ENCODE data around the gene S100P.

Gene S100P

DNA sequence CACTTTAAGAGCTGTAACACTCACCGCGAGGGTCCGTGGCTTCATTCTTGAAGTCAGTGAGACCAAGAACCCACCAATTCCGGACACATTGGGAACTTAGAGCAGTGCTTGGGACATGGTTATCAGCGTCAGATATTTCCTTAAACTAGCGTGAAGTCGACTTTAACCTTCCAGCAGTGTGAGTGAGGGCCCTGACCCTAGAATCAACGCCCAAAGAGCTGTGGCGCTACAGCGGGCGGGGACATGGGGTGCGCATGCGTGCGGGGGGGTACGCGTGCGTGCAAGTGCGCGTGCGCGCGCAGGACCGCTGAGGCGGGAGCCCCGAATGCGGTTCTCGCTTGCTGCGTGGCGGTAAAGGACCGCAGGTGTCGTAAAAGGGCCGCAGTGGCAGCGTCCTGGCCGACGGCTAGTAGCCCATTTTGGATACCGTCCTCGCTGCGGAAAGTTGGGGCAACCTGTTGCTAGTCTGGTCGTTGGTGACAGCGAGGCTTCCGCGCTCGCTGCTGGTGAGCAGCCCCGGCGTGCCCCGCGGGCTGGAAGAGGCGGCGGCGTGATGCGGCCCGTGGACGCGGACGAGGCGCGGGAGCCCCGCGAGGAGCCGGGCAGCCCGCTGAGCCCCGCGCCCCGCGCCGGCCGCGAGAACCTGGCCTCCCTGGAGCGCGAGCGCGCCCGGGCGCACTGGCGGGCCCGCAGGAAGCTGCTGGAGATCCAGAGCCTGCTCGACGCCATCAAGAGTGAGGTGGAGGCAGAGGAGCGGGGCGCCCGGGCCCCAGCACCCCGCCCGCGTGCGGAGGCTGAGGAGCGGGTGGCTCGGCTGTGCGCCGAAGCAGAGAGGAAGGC is 19.8 kb upstream of the S100P start:
- DNase-seq, result peak; percentile 97

DNA sequence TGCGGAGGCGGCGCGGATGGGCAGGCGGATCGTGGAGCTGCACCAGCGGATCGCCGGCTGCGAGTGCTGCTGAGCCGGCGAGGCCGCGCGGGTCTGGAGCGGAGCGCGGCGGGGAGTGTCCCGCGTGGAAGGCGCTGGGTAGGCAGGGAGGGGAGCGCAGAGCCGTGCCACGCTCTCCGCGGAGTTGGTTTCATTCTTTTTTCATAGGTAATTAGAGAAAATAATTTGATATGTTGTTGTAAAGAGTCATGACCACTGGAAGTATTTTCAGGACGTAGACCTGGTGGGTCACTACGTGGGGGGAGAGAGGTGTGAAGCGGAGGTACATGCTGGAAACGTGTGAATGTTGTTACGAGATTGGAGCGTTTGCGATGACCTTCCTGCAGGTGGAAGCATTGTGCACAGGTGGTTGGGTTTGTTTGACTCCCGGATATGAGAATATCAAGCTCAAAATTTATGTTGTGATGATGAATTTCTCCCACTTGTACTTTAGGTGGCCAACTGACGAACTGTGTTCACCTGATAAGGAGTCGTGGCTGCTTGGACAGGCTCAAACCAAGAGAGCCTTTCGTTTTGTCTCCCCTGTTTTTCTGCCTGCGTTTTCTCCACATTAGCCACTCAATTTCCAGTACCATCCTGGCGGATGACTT is 19.1 kb upstream of the S100P start:
- DNase-seq, result peak; percentile 71

DNA sequence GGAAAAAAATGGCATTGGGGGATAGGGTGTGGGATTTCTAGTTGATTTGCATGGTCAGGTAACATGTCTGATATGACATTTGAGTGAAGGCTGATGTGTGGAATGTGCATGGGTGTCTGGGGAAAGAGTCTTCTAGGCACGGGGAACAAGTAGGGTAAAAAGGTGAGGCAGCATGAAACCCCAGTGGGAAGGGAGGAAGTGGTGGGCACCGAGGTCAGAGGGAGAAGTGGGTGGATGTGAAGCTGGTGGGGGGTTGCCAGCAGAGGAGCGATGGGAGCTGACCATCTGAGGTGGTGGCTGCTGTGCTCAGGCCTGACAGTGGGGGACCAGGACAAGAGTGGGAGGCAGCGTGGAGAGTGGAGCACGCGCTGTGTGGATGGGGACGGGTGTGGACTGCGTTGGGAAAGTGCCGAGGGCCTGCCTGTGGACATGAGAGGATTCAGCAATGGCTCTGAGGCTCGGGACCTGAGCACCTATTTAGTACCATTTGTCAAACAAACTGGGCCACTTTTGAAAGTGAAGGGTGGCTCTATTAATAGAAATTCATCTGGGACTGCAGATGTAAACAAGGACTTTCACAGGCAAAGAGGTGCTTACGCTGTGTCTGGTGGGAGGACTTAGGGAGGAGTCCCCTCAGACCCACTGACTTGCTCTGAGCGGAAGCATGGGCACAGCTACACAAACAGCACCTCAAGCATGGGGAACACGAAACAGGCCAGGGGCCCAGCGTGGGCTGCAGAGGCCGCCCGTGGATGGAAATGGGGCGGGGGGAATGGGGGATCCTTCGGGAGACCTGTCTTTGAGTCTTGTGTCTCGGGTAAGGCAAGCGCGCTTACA is 16.7 kb upstream of the S100P start:
- DNase-seq, result no peak

DNA sequence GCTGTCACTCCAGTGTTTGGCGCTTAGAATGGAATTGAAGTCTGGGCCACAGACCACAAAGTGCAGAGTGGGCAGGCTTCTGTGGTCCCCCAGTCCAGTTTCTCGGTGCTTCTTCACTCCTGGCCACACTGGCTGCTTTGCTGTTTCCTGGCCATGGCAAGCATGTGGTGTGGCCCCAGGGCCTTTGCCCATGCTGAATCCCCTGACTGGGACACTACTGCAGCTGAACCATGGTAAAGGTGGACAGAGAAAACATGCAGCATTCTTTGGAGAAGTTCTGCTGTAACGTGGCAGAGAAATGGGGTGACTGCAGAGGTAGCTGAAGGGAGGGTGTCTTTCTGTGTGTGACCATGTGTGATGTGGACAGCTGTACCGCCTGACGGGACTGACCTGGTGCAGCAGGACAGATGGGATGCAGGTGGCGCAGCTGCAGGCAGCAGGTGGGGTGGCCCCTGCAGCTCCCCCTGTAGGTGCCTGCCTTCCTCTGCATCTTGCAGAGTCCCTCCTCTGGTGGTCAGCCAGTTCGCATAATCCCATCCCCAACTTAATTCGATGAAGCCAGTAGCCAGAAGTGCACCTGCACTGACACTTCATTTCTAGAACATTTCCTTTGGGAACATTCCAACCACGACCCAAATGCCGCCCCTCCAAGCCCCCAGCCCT is 13.2 kb upstream of the S100P start:
- no peak for DNase-seq

DNA sequence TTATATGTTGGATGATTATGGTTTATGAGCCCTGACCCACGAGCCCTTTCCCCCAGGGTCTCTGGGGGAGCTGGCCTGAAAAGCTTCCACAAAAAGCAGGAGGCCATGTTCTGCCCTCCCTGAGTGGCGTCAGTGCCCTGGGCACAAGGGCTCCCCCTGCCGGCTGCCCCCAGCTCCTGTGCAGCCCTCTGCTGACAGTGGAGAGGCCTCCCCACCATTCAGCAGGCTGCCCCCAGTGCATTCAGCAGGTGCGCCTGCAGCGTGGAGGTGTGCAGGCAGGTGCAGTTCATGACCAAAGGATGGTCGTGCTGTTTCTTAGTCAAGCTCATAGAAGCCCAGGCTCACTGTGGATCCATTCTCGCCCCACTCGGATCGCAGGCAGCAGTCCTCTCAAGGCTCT is 12.5 kb upstream of the S100P start:
- no peak for DNase-seq

DNA sequence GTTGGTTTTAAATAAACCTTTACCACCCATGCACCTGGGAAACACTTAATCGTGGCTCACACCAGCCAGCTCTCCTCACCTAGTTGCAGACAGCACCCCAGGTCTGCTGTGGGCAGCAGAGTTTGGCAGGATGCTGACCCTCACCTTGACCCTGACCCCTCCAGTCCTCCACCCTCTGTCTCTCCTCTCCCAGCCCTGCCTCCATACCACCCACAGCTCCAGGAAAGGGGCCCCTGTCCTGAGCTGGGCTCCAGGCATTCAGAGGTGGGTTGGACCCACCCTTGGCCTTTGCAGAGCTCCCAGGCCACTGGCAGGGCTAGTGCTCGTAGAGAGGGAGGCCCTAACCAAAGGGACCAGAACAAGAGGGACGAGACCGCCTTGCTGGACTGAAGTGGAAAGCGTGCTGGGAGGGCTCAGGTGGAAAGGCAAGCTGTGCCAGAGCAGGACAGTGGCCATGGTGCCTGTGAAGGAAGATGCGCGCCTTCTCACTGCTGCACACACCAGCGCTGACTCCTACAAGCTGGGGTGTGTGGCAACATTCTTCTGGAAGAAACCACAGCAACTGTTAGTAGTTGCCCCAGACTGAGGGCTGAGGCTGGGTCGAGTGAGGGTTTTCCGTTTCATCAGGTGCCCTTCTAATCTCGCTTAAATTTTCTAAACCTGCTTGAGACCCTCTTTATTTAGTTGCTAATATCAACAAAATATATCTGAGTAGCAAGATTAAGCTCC is 10.7 kb upstream of the S100P start:
- no peak for DNase-seq

DNA sequence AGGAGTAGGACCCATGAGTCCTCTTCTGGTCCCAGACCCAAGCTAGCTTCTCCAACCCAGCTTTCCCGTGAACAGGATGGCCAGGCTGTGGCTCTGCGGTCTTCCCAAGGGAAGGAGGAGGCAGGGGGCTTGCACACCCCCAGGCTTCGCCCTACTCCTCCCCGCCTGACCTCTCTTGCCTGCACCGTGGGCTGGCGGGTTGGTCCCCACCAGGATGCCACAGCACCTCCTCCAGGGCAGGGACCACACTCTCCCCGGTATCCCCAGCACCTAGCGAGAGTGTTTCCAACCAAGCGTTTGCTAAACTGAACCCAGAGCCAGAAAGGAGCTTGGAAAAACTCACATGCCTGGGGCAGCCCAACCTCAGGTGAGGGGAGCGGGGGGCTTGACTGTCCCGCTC is 9.0 kb upstream of the S100P start:
- DNase-seq, result no peak

DNA sequence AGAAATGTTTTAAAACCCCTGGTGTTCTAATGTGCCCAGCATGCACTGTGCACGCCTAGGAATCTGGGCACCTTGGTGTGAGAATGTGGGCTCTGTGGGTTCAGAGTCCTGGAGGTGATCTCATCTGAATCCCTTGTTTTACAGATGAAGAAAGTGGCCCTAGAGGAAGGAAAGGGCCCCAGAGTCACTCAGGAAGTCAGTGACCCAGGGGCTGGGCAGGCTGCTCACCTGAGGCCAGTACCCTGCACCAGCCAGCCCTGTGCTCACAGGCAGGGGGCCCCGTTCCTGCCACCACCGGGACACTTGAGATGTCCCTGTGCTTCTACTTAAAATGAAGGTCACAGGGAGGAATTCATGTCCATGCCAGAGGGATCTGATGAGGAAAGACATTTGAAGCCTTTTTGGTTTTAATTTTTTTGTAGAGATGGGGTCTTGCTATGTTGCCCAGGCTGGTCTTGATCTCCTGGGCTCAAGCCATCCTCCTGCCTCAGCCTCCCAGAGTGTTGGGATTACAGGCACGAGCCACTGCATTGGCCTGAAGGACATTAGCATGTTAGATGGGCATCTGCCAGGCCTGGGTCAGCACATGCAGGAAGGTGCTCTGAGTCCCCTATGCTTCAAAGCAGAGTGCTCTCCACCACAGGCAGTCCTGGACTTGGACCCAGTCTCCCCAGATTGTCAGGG is 7.4 kb upstream of the S100P start:
- no peak for DNase-seq

DNA sequence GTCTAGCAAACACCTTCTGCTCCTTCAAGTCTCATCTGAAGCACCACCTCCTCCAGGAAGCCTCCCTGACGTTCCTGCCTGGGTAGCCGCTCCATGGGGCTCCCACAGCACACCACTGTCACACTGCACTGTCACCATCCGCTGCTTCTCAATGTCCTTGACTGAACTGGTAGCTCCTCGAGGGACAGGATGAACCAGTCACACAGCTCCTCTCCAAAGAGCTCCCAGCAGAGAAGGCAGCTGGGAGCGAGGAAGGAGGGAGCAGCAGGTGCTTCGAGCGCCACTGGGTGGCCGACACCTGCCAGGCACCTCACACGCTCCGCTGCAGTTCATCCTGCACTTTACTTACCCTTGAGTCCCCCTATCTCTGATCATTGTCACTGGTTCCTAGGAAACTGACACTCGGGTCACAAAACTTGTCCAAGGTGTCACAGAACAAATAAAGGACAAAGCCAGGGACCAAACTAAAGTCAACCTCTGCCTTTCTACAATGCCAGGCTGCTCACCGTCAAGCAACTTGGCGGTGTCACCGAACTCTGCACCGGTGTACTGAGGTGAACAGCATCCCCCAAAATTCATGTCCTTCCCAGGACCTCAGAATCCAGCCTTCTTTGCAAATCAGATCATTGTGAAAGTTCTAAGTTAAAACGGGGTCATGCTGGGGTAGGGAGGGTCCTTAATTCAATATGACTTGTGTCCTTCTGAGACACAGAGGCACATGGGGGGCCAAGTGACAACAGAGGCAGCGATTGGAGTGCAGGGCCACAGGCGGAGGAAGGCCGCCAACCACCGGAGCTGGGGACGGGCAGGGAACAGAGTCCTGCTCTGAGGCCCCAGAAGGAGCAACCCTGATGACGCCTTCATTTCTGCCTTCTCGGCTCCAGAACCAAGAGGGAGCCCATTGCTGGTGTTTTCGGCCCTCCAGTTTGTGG is 5.5 kb upstream of the S100P start:
- no peak for DNase-seq

DNA sequence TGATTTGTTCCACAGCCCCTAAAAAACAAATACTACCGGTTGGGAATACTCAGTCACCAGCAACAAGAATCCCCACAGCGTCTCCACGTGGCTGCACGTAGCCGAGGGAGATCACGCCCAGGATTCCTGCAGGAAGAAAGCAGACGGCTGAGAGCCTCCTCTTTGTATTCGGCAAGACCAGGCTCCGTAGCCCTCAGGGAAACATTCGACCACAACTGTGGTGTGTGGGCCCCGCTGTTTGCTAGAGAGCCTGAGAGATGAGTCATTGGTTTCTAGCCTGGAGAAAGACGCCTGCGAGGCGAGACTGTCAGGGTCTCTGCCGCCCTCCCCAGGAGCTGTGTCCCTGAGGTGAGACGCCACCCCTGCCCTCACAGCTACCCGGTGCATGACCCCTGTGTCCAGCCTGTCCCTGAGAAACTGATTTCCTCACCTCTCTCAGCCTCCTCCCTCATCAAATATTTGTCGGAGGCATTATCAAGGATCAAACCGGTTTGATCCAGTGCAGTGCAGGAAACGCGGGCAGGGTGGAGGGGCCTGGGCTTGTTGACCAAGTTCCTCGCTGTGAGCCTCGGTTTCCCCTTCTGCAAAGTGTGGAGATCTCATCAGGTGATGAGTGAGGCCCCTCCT is 4.7 kb upstream of the S100P start:
- DNase-seq, result peak; percentile 55

DNA sequence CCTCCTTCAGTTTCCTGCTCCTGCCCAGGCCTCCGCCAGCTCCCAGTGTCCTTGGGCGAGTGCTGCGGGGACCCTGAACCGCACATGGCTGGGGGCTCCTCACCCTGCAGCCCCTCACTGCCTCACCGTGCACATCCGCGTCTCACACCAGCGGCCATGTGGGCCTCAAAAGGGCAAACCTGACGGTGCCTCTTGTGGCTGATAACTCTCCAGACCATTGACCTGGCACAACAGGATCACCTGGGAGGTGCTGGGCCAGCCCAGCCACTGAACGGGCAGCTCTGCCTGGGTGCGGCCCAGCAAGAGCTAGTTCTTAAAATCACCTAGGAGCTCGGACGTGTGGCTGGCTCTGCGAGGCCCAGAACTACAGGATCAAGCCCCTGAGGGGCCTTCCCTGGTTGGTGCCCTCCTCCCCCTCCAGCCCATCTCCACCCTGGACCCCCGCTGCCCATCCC is 4.1 kb upstream of the S100P start:
- DNase-seq, result no peak

DNA sequence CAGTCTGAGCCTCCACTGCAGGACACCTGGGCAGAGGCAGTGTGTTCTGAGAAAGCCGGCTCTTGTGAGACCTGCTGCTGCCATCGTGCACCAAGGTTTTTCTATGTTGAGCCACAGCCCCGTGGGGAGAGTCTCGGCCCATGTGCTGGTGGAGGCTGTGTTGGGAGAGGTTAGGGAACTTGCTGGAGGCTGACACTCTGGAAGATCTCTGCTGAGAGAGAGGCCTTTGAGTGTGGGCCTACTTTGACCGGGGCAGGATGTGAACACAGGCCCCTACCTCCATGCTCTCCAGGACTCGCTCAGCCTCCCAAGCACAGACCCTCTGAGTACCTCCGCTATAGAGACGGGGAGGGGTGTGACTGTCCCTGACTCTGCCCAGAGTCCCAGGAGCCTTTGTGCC is 1.3 kb upstream of the S100P start:
- DNase-seq, result no peak

DNA sequence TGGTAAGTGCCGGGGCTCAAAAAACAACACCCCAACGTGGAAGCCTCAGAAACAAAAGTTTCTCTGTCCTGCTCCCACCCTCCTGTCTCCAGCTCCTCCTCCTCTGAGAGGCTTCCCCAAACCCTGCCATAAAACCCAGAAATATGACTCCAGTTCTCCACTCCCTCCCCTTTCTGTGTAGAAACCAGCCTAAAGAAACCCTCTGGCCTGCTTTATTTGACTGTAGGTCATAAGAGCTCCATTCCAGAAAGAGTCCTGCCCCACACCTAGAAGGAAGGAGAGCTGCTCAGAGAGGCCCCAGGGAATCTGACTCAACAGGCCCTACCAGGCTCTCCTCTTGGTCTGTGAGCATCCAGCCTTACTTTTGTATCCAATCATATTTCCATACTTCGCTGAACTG is 872 bp upstream of the S100P start:
- no peak for DNase-seq

DNA sequence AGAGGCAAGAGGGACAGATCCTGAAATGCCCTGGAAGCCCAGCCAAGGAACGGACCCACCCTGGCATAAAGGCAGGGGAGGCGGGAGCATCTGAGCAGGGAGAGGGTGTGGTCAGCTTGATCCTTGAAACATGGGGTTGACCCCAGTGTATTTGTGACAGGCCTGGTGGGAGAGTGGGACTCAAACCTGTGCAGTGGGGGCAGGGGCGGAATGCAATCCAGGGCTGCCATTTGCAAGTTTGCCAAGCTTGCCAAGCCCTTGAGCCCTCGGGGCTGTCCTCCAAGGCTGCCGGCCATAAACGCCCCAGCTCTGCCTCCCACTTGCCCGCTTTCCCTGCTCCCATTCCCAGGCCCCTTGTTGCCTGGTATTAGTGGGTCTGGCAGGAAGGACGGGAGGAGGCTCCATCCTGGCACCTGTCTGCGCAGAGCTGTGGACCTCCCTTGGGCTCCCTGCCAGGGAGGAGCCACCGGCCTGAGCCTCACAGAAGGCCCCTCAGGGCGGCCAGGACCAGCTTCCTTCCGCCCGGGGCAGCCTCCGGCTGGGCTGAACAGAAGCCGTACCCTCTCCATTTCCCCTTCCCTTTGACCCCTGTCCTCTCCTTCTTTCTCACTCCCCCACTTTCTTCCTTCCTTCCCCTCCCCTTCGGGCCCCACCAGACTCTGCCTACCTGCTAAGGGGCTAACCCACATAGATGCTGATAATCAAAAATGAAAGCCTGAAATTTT is 661 bp downstream of the S100P start:
- no peak for DNase-seq

DNA sequence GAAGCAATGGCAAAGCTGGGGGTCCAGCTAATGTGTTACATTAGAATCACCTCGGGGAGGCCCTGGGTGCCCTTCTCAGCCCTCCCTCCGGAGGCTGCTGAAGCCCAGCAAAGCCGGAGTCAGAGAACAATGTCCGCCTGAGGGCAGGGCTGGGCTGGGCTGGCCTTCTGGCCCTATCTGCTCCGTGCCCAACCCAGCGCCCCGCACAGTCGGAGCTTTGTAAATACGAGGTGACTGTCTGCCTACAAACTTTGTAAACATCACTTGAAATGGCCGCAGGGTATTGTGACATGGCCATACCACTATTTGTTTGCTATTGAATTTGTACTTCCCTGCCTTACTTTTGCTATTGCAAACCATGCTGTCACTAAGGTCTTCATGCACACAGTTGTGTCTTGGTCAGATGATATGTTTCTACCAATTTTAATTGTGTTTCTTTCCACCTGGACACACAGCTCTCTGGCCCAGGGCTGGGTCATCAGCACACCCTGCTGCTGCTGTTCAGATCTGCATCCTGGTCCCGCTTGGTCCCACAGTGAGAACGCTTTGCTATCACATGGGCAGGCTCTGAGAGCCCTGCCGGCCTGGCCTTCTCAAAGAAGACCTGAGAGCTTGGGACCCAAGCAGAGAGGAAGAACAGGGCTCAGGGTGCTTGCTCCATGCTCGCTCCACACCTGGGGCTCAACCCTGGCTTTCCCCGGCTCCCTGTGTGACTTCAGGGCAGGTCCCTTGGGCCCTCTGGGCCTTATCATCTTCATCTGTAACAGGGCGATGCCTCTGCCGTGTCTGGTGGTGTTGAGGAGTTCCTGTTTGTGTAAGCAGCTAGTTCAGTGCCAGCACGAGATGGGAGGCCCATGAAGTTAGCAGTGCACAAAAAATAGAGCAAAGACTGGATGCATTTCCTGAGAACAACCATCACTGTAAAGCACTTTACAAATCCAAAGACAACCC is 2.3 kb downstream of the S100P start:
- DNase-seq, result no peak

DNA sequence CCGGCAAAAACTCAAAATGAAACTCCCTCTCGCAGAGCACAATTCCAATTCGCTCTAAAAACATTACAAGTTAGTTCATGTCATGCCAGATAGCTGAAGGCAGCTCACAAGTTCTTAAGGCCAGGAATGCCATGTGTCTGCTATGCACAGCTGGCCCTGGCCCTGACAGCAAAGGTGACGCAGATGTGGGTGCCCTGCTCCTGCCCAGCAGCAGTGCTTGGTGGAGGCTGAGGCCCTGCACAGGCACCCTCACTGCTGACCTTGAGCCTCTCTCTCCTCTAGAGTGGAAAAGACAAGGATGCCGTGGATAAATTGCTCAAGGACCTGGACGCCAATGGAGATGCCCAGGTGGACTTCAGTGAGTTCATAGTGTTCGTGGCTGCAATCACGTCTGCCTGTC is 2.9 kb downstream of the S100P start:
- DNase-seq, result no peak

DNA sequence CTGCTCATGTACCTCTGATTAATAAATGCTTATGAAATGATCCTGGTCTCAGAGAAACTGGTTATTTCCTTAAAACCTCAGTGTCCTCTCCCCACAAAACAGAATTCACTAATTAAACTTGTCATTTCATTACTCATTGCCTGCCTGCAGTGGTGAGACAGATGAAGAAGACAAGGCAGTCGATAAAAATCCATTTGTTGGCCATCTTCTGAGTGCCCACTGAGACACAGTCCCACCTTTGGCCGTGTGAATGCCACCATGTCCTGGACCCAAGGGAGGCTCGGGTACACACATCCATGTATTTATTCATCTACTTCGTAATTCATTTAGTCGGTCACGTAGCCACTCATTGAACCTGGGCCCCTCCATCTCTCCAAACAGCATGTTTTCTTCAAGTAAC is 3.5 kb downstream of the S100P start:
- DNase-seq, result no peak

DNA sequence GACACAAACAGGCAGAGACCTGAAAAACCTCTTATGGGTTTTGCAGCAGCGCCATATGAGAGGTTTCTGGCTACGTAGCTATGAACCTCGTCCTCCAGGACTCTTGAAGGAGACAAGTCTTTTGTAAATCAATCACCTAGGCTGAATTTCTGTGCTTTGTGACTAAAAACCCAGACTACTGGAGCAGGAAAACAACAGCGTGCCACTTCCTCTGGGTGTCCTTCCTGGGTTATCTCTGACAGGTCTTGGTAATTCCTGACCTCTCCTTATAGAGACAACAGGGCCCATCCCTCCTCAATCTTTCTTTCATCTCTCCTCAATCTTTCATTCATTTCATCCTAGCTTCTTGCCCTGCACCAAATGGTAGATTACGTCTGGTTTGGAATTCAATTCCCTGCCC is 5.7 kb downstream of the S100P start:
- DNase-seq, result no peak

All from eye (tissue), 1 donor.